A673 (cell line): Measurements from ENCODE around the gene PPFIBP1.

Source experiments
- EZH2 ChIP-seq: fragments of 200-600 bp; sonication (generic); IDR thresholded peaks from 2 replicates; pipeline ENCODE4 v1.6.1; 2017; ENCODE audit warnings: borderline replicate concordance, low read depth, mild to moderate bottlenecking, mixed read lengths, antibody characterized with exemption, low read length; ENCODE audit not compliant: poor library complexity, severe bottlenecking
- TF ChIP-seq, protein P1 (sequence below): fragments of 300-800, 200-600 bp; sonication (generic); conservative IDR thresholded peaks from 2 replicates; pipeline ENCODE4 v1.5.1; 2017; ENCODE audit warnings: low read depth, mild to moderate bottlenecking, antibody characterized with exemption, low read length, moderate library complexity, mixed read lengths

DNA sequence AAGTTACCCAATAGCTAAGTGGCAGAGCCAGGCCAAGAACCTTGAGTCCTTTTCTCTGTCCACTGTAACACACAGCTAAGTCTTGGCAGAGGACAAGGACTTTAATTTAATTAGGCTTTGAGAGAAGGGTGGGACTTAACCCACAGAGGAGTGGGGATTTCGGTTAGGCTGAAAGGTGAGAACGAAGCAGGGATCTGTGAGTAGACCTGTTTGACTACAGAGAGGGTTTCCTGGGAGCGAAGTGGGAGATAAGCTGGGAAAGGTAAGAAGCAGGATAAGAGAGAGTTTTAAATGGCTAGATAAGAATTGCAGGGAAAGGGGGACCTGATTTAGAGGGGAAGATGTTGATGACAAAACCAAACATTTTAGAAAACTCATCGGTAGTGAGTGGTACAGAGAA, 2.0 kb upstream of the PPFIBP1 start:
- TF ChIP-seq, protein P1, sequence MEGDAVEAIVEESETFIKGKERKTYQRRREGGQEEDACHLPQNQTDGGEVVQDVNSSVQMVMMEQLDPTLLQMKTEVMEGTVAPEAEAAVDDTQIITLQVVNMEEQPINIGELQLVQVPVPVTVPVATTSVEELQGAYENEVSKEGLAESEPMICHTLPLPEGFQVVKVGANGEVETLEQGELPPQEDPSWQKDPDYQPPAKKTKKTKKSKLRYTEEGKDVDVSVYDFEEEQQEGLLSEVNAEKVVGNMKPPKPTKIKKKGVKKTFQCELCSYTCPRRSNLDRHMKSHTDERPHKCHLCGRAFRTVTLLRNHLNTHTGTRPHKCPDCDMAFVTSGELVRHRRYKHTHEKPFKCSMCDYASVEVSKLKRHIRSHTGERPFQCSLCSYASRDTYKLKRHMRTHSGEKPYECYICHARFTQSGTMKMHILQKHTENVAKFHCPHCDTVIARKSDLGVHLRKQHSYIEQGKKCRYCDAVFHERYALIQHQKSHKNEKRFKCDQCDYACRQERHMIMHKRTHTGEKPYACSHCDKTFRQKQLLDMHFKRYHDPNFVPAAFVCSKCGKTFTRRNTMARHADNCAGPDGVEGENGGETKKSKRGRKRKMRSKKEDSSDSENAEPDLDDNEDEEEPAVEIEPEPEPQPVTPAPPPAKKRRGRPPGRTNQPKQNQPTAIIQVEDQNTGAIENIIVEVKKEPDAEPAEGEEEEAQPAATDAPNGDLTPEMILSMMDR: no peak
- no peak for TF ChIP-seq EZH2
